ENCODE data around the gene CLEC10A.
"Not testable (repeated sequence)": the region's sequence is repeated elsewhere in the genome, so short reads cannot be mapped to it uniquely, and the experiment has no call there.

CLEC10A gene

GRCh38 chr17:7102421-7102820 lies 22.4 kb upstream of the CLEC10A start:
- Histone ChIP-seq H3K27ac (ENCODE audit: extremely low read depth, low read depth, low read length) (no peak overlapping the region), H3K4me1 (ENCODE audit: control insufficient read depth, insufficient read depth, low read length) (no peaks in the 10 kb centered on the region), H3K4me3 (ENCODE audit: low read depth, low read length) (no peak overlapping the region), H3K9me3 (ENCODE audit: control insufficient read depth, insufficient read depth, low read depth, low read length) (no peaks in the 10 kb centered on the region), H3K36me3 (ENCODE audit: control insufficient read depth in 2 of 2, insufficient read depth in 1 of 2, low read length in 2 of 2) (no peaks in the 10 kb centered on the region)
- TF ChIP-seq ZNF549 (tag by site-specific recombination; IDR thresholded peaks at IDR 0.05) (no peak), ZNF221 (tag by site-specific recombination; IDR thresholded peaks at IDR 0.05; ENCODE audit: borderline replicate concordance) (no peak), BCL11B (tag by site-specific recombination; IDR thresholded peaks at IDR 0.05; ENCODE audit: low read depth) (no peak), ZBTB7A (tag by site-specific recombination; IDR thresholded peaks at IDR 0.05; ENCODE audit: low read depth) (no peak), ZNF830 (tag by site-specific recombination; IDR thresholded peaks at IDR 0.05; ENCODE audit: low read depth) (no peak), HOXA7 (CRISPR knock-in tag; IDR thresholded peaks at IDR 0.05; ENCODE audit: borderline replicate concordance) (no peak), SETDB1 (IDR thresholded peaks at IDR 0.05; ENCODE audit: insufficient read length, low read length) (no peak)
- CTCF ChIA-PET: interaction anchor here (0.7 to 1.4 kb wide), 7 partner anchors 9 to 76 kb away, joined by 3 to 9 read pairs (median 4); no protein-coding TSS in a partner anchor
- POLR2A ChIA-PET: no interaction called here

DNA sequence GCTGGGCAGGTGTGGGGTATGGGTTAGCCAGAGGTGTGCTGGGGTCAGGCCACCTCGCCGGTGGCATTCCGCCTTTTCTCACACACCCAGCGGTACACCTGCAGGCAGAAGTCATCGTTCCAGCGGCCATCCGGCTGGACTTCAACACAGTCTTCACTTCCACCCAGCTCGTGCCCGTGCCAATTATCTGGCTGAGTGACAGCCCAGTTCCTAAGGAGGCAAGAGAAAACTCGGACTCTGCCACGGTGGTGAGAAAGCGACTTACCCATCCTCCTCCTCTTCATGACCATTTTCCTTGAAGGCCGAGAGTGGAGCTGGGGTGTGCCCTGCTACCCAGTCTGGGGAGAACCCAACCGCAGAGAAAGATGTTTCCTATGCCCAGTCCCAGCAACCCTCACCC lies 21.5 kb upstream of the CLEC10A start:
- TF ChIP-seq, protein P1, sequence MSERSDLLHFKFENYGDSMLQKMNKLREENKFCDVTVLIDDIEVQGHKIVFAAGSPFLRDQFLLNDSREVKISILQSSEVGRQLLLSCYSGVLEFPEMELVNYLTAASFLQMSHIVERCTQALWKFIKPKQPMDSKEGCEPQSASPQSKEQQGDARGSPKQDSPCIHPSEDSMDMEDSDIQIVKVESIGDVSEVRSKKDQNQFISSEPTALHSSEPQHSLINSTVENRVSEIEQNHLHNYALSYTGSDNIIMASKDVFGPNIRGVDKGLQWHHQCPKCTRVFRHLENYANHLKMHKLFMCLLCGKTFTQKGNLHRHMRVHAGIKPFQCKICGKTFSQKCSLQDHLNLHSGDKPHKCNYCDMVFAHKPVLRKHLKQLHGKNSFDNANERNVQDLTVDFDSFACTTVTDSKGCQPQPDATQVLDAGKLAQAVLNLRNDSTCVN (tag by site-specific recombination; optimal IDR thresholded peaks at IDR 0.05): no peak
- TF ChIP-seq ZNF404 (tag by site-specific recombination; IDR thresholded peaks at IDR 0.05) (no peak), ZBTB7A (tag by site-specific recombination; IDR thresholded peaks at IDR 0.05; ENCODE audit: low read depth) (no peak), HOXD13 (CRISPR knock-in tag; IDR thresholded peaks at IDR 0.05; ENCODE audit: borderline replicate concordance) (no peak), TSHZ1 (tag by site-specific recombination; IDR thresholded peaks at IDR 0.05; ENCODE audit: borderline replicate concordance) (no peak), ZNF2 (tag by site-specific recombination; IDR thresholded peaks at IDR 0.05) (no peak), ZSCAN5A (tag by site-specific recombination; IDR thresholded peaks at IDR 0.05) (no peak), ZNF596 (tag by site-specific recombination; IDR thresholded peaks at IDR 0.05) (no peak), SP2 (tag by site-specific recombination; IDR thresholded peaks at IDR 0.05) (no peak), ZNF266 (tag by site-specific recombination; IDR thresholded peaks at IDR 0.05; ENCODE audit: low read depth) (no peak), ZNF311 (tag by site-specific recombination; IDR thresholded peaks at IDR 0.05; ENCODE audit: borderline replicate concordance) (no peak), YY2 (tag by site-specific recombination; IDR thresholded peaks at IDR 0.05) (no peak)
- TF ChIP-seq, protein P2, sequence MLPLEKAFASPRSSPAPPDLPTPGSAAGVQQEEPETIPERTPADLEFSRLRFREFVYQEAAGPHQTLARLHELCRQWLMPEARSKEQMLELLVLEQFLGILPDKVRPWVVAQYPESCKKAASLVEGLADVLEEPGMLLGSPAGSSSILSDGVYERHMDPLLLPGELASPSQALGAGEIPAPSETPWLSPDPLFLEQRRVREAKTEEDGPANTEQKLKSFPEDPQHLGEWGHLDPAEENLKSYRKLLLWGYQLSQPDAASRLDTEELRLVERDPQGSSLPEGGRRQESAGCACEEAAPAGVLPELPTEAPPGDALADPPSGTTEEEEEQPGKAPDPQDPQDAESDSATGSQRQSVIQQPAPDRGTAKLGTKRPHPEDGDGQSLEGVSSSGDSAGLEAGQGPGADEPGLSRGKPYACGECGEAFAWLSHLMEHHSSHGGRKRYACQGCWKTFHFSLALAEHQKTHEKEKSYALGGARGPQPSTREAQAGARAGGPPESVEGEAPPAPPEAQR (tag by site-specific recombination; IDR thresholded peaks at IDR 0.05): no peak
- H3K4me1 ChIP-seq (ENCODE audit: control insufficient read depth, insufficient read depth, low read length): no peaks in the 10 kb centered on the region
- H3K36me3 ChIP-seq (ENCODE audit: control insufficient read depth in 2 of 2, insufficient read depth in 1 of 2, low read length in 2 of 2): no peaks in the 10 kb centered on the region
- H3K9me3 ChIP-seq (ENCODE audit: control insufficient read depth, insufficient read depth, low read depth, low read length): no peaks in the 10 kb centered on the region
- POLR2A ChIA-PET: interaction anchor here (0.7 kb wide), 1 partner anchor 21 kb away, joined by 3 read pairs; no protein-coding TSS in a partner anchor
- no peak overlapping the region for H3K4me3 ChIP-seq (ENCODE audit: low read depth, low read length)
- H3K27ac ChIP-seq (ENCODE audit: extremely low read depth, low read depth, low read length): no peak overlapping the region
- CTCF ChIA-PET: interaction anchor here (1.1 to 1.4 kb wide), 3 partner anchors 10 to 35 kb away, joined by 4 to 9 read pairs (median 9); no protein-coding TSS in a partner anchor

- H3K4me3 ChIP-seq (ENCODE audit: low read depth, low read length); H3K4me1 ChIP-seq (ENCODE audit: control insufficient read depth, insufficient read depth, low read length); H3K27ac ChIP-seq (ENCODE audit: extremely low read depth, low read depth, low read length); H3K9me3 ChIP-seq (ENCODE audit: control insufficient read depth, insufficient read depth, low read depth, low read length); H3K36me3 ChIP-seq (ENCODE audit: control insufficient read depth in 2 of 2, insufficient read depth in 1 of 2, low read length in 2 of 2); POLR2A ChIA-PET; CTCF ChIA-PET: not testable (repeated sequence)
These were observed 20.8 kb upstream of the CLEC10A start for GRCh38 chr17:7100641-7101379.

All from HEK293 (cell line).